Upper lobe of right lung (tissue), 1 donor: Measurements from ENCODE around the gene SIM2. TPM values are rescaled to one million over a fixed set of nuclear protein-coding genes. Genes with fewer than 3 reads are reported as not detected.

Experiments used
- ATAC-seq: fragments of 200-7000 bp; cut with Tn5 transposase; one replicate; pipeline ENCODE4 v1.9.1; 2020; ENCODE audit warnings: mild to moderate bottlenecking, moderate library complexity
- DNase-seq: peaks from one replicate; pipeline ENCODE4 v3.0.0-alpha.2; 2020
- H3K27ac ChIP-seq: fragments of 200-600 bp; one replicate; pipeline ENCODE4 v1.8.0; 2022
- H3K27me3 ChIP-seq: fragments of 200-600 bp; one replicate; pipeline ENCODE4 v1.8.0; 2022; ENCODE audit warnings: mild to moderate bottlenecking
- H3K36me3 ChIP-seq: fragments of 200-600 bp; one replicate; pipeline ENCODE4 v1.8.0; 2022
- H3K4me1 ChIP-seq: fragments of 200-600 bp; one replicate; pipeline ENCODE4 v1.8.0; 2022
- H3K4me3 ChIP-seq: fragments of 200-600 bp; one replicate; pipeline ENCODE4 v1.8.0; 2022; ENCODE audit warnings: mild to moderate bottlenecking
- H3K9me3 ChIP-seq: fragments of 200-600 bp; one replicate; pipeline ENCODE4 v1.8.0; 2022
- intact Hi-C: fragments of 100-400 bp; cut with DNase I; formaldehyde crosslinking; loops from one replicate; pipeline ENCODE4 v1.11.0; 2022
- total RNA-seq: library from RNA; stranded (reverse); fragmentation: NEBNext Ultra II Directional; extraction: Animal tissue kit (Norgen Biotek cat#: 25700); gene quantifications from one replicate; pipeline ENCODE4 v1.2.1, GENCODE V29; 2021
- TF ChIP-seq, protein P1 (sequence below): fragments of 200-600 bp; IDR thresholded peaks from one replicate; pipeline ENCODE4 v1.8.0; 2022; ENCODE audit warnings: antibody characterized with exemption
- donor health status: DM: no; HTN: yes; CAD: no; lungs with severe emphysema.

The SIM2 gene
- total RNA-seq, 1 donor from 2014 or later: not detected

GRCh38 chr21:36747041-36747814 lies 48.3 kb downstream of the SIM2 start:
- Histone ChIP-seq H3K27ac (no peak overlapping the region), H3K36me3 (no peaks in the 10 kb centered on the region), H3K27me3 (peaks cover 40% of the 10 kb centered on the region), H3K4me3 (peak overlapping the region; percentile 36), H3K9me3 (no peaks in the 10 kb centered on the region), H3K4me1 (peaks cover 9% of the 10 kb centered on the region)
- ATAC-seq (peak; percentile 21), DNase-seq (peak; percentile 66)
- TF ChIP-seq, protein P1, sequence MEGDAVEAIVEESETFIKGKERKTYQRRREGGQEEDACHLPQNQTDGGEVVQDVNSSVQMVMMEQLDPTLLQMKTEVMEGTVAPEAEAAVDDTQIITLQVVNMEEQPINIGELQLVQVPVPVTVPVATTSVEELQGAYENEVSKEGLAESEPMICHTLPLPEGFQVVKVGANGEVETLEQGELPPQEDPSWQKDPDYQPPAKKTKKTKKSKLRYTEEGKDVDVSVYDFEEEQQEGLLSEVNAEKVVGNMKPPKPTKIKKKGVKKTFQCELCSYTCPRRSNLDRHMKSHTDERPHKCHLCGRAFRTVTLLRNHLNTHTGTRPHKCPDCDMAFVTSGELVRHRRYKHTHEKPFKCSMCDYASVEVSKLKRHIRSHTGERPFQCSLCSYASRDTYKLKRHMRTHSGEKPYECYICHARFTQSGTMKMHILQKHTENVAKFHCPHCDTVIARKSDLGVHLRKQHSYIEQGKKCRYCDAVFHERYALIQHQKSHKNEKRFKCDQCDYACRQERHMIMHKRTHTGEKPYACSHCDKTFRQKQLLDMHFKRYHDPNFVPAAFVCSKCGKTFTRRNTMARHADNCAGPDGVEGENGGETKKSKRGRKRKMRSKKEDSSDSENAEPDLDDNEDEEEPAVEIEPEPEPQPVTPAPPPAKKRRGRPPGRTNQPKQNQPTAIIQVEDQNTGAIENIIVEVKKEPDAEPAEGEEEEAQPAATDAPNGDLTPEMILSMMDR: no peak
- intact Hi-C loops: no loop called here

GRCh38 chr21:36747815-36748383 lies 49.0 kb downstream of the SIM2 start:
- intact Hi-C loops: no loop called here
- TF ChIP-seq, protein P1: no peak
- peak; percentile 80 for ATAC-seq

GRCh38 chr21:36749935-36750575 lies 51.1 kb downstream of the SIM2 start:
- no peak for DNase-seq
- Histone ChIP-seq H3K27me3 (peaks cover 35% of the 10 kb centered on the region), H3K9me3 (no peaks in the 10 kb centered on the region), H3K27ac (no peak overlapping the region), H3K36me3 (no peaks in the 10 kb centered on the region), H3K4me3 (no peak overlapping the region), H3K4me1 (peaks cover 4% of the 10 kb centered on the region)
- intact Hi-C loops: no loop called here
- no peak for ATAC-seq
- TF ChIP-seq, protein P1: no peak

More at GRCh38 chr21:36747815-36748383, 49.0 kb downstream of the SIM2 start:
- no peaks in the 10 kb centered on the region for H3K9me3 ChIP-seq
- H3K27ac ChIP-seq: no peak overlapping the region
- peak; percentile 61 for DNase-seq
- no peaks in the 10 kb centered on the region for H3K36me3 ChIP-seq
- peak overlapping the region; percentile 38 for H3K4me3 ChIP-seq
- peaks cover 40% of the 10 kb centered on the region for H3K27me3 ChIP-seq
- H3K4me1 ChIP-seq: peaks cover 9% of the 10 kb centered on the region

GRCh38 chr21:36750576-36750959 lies 51.7 kb downstream of the SIM2 start:
- intact Hi-C loops: no loop called here
- H3K36me3 ChIP-seq: no peaks in the 10 kb centered on the region
- ATAC-seq: no peak

GRCh38 chr21:36751383-36751782 lies 52.5 kb downstream of the SIM2 start:
- intact Hi-C loops: no loop called here
- no peaks in the 10 kb centered on the region for H3K9me3 ChIP-seq
- H3K4me3 ChIP-seq: no peak overlapping the region
- peaks cover 5% of the 10 kb centered on the region for H3K36me3 ChIP-seq
- H3K27ac ChIP-seq: no peak overlapping the region
- ATAC-seq (no peak), DNase-seq (no peak)
- peaks cover 4% of the 10 kb centered on the region for H3K4me1 ChIP-seq
- TF ChIP-seq, protein P1: no peak
- H3K27me3 ChIP-seq: peaks cover 22% of the 10 kb centered on the region

More at GRCh38 chr21:36750576-36750959, 51.7 kb downstream of the SIM2 start:
- no peak overlapping the region for H3K4me3 ChIP-seq
- H3K9me3 ChIP-seq: no peaks in the 10 kb centered on the region
- peaks cover 4% of the 10 kb centered on the region for H3K4me1 ChIP-seq
- TF ChIP-seq, protein P1: no peak
- DNase-seq: no peak
- peaks cover 30% of the 10 kb centered on the region for H3K27me3 ChIP-seq
- H3K27ac ChIP-seq: no peak overlapping the region
